Measurements from ENCODE around the gene MYBPC2. TPM values are rescaled to one million over a fixed set of nuclear protein-coding genes. Genes with fewer than 3 reads are reported as not detected.
A peak's percentile ranks its signal among the peaks of the same experiment; 100 is the strongest.

Gene MYBPC2
- total RNA-seq, 1 donor from 2014 or later, result not detected

DNA sequence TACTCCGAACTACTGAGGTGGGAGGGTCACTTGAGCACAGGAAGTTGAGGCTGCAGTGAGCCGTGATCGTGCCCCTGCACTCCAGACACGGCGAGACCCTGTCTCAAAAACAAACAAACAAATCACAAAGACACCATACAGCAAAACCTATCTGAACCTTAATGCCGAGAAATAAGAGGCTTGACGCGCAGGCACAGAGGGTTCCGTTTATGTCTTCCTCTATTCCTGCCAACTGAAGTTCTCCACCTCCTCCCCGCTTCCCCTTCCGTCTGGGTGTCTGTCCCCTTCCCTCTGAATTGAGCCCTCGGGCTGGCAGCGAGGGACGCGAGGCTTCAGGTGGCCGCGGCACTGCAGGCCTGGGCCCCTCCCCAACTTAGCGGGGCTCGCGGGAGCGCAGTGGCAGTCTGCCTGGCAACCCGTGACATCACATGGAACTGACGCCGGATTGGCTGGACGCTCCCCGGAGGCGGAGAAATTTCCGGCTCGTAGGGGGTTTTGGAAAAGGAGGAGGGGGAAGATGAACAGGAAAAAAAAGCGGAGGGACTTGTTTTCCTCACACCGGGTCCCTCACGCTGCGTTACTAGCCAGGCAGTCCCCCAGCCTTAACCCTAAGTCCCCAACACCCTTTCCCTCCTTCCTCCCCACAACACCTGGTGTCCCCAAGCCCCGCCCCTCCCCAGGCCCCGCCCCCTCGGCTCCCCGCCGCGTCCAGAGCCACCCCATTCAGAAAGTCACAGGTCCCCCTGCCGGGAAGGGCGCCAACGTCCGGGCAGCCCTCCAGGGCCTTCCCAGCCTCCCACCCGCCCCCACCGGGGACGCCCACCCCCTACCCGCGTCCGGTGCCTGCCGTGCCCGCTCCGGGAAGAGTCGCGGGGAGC, 1.1 kb upstream of the MYBPC2 start:
- Mint-ChIP-seq H3K4me1 (ENCODE audit: unreplicated experiment) (peaks cover 27% of the 10 kb centered on the region), H3K27ac (ENCODE audit: unreplicated experiment) (peak overlapping the region; percentile 63), H3K9me3 (ENCODE audit: unreplicated experiment) (no peaks in the 10 kb centered on the region), H3K4me3 (ENCODE audit: unreplicated experiment) (peak overlapping the region; percentile 82), H3K27me3 (ENCODE audit: unreplicated experiment) (peaks cover 15% of the 10 kb centered on the region), H3K36me3 (ENCODE audit: unreplicated experiment) (no peaks in the 10 kb centered on the region)
- TF ChIP-seq CTCF (IDR thresholded peaks at IDR 0.05), result no peak
- DNase-seq (ENCODE audit: extremely low spot score, unreplicated experiment), result peak; percentile 96

- no peak for DNase-seq (ENCODE audit: extremely low spot score, unreplicated experiment)
- no peaks in the 10 kb centered on the region for H3K36me3 Mint-ChIP-seq (ENCODE audit: unreplicated experiment)
- peak overlapping the region; percentile 52 for H3K4me3 Mint-ChIP-seq (ENCODE audit: unreplicated experiment)
- H3K4me1 Mint-ChIP-seq (ENCODE audit: unreplicated experiment), result peaks cover 27% of the 10 kb centered on the region
- no peaks in the 10 kb centered on the region for H3K9me3 Mint-ChIP-seq (ENCODE audit: unreplicated experiment)
- no peak overlapping the region for H3K27ac Mint-ChIP-seq (ENCODE audit: unreplicated experiment)
- TF ChIP-seq CTCF (IDR thresholded peaks at IDR 0.05), result no peak
- H3K27me3 Mint-ChIP-seq (ENCODE audit: unreplicated experiment), result peaks cover 19% of the 10 kb centered on the region
Measured at GRCh38 chr19:50433201-50434180, 799 bp downstream of the MYBPC2 start.

- DNase-seq (ENCODE audit: extremely low spot score, unreplicated experiment), result no peak
Measured at GRCh38 chr19:50434525-50434924, 1.8 kb downstream of the MYBPC2 start.

DNA sequence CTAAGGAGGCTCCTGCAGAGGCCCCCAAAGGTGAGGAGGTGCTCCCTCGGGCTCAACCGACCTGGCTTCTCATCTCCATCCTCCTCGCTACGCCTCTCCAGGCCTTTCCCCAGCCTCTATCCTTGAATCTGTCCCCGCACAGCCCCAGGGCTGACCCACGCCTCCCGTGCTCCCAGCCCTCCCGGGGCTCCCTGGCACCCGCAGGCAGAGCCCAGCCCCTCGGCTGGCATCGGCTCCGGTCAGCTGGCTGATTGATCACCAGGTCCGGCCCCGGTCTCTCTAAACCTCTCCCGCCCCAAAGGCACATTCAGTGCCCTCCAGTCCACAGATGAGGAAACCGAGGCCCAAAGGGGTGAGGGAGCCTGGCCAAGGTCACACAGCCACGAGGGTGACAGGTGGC, 2.5 kb downstream of the MYBPC2 start:
- H3K27ac Mint-ChIP-seq (ENCODE audit: unreplicated experiment), result no peak overlapping the region
- DNase-seq (ENCODE audit: extremely low spot score, unreplicated experiment), result no peak
- no peak for TF ChIP-seq CTCF (IDR thresholded peaks at IDR 0.05)
- peaks cover 27% of the 10 kb centered on the region for H3K4me1 Mint-ChIP-seq (ENCODE audit: unreplicated experiment)
- peaks cover 14% of the 10 kb centered on the region for H3K27me3 Mint-ChIP-seq (ENCODE audit: unreplicated experiment)
- H3K4me3 Mint-ChIP-seq (ENCODE audit: unreplicated experiment), result no peak overlapping the region
- no peaks in the 10 kb centered on the region for H3K9me3 Mint-ChIP-seq (ENCODE audit: unreplicated experiment)
- no peaks in the 10 kb centered on the region for H3K36me3 Mint-ChIP-seq (ENCODE audit: unreplicated experiment)

More at GRCh38 chr19:50434525-50434924, 1.8 kb downstream of the MYBPC2 start:
- peaks cover 19% of the 10 kb centered on the region for H3K27me3 Mint-ChIP-seq (ENCODE audit: unreplicated experiment)
- H3K4me3 Mint-ChIP-seq (ENCODE audit: unreplicated experiment), result no peak overlapping the region
- H3K9me3 Mint-ChIP-seq (ENCODE audit: unreplicated experiment), result no peaks in the 10 kb centered on the region
- no peaks in the 10 kb centered on the region for H3K36me3 Mint-ChIP-seq (ENCODE audit: unreplicated experiment)
- no peak for TF ChIP-seq CTCF (IDR thresholded peaks at IDR 0.05)
- no peak overlapping the region for H3K27ac Mint-ChIP-seq (ENCODE audit: unreplicated experiment)
- H3K4me1 Mint-ChIP-seq (ENCODE audit: unreplicated experiment), result peaks cover 27% of the 10 kb centered on the region
